OCI-LY3 (cell line): ENCODE results near the gene TEX264.

Source experiments
- H2AFZ ChIP-seq: fragments of 200-600, 300-600 bp; shearing (Covaris generic); 2 replicates; pipeline ENCODE4 v1.6.0; 2014; ENCODE audit warnings: antibody characterized with exemption, low read depth, low read length
- H3K27ac ChIP-seq: fragments of 200-600, 300-600 bp; sonication (generic); 2 replicates; pipeline ENCODE4 v1.5.1; 2014; ENCODE audit warnings: mild to moderate bottlenecking, low read length, moderate library complexity, mixed read lengths
- H3K27me3 ChIP-seq: fragments of 200-600, 300-600 bp; sonication (generic); 2 replicates; pipeline ENCODE4 v1.6.1; 2014; ENCODE audit warnings: low read depth, low read length, mixed read lengths
- H3K36me3 ChIP-seq: fragments of 200-600, 300-600 bp; sonication (generic); replicated peaks from 2 replicates; pipeline ENCODE3; 2014; ENCODE audit warnings: low read depth, low read length, mixed read lengths
- H3K4me1 ChIP-seq: fragments of 300-600, 200-600 bp; sonication (generic); 2 replicates; pipeline ENCODE4 v1.6.1; 2014; ENCODE audit warnings: low read length, mixed read lengths
- H3K4me2 ChIP-seq: fragments of 200-600, 300-600 bp; sonication (generic); 2 replicates; pipeline ENCODE4 v1.6.1; 2014; ENCODE audit warnings: low read length, mixed read lengths
- H3K4me3 ChIP-seq: fragments of 300-600, 200-600 bp; sonication (generic); 2 replicates; pipeline ENCODE4 v1.5.1; 2014; ENCODE audit warnings: antibody characterized with exemption, mild to moderate bottlenecking, low read length, moderate library complexity
- H3K79me2 ChIP-seq: fragments of 300-600, 200-600 bp; shearing (Covaris generic); 2 replicates; pipeline ENCODE4 v1.6.1; 2014; ENCODE audit warnings: mild to moderate bottlenecking, low read length, mixed read lengths
- H3K9ac ChIP-seq: fragments of 300-600, 200-600 bp; shearing (Covaris generic); 2 replicates; pipeline ENCODE4 v1.6.0; 2014; ENCODE audit warnings: mild to moderate bottlenecking, low read length, moderate library complexity
- H3K9me3 ChIP-seq: fragments of 200-600, 300-600 bp; shearing (Covaris generic); 2 replicates; pipeline ENCODE4 v1.6.1; 2014; ENCODE audit warnings: low read length, mixed read lengths; ENCODE audit not compliant: insufficient read depth
- H4K20me1 ChIP-seq: fragments of 200-600, 300-600 bp; sonication (generic); 2 replicates; pipeline ENCODE4 v1.6.1; 2016; ENCODE audit warnings: low read length, mixed read lengths; ENCODE audit not compliant: insufficient read depth
- CTCF ChIP-seq: fragments of 200-600, 300-600 bp; sonication (generic); IDR thresholded peaks from 2 replicates; pipeline ENCODE4 v1.5.1; 2014; ENCODE audit warnings: antibody characterized with exemption, low read length, low read depth
- EZH2phosphoT487 ChIP-seq: fragments of 200-600 bp; shearing (Covaris generic); IDR thresholded peaks from 2 replicates; pipeline ENCODE4 v1.6.1; 2018; ENCODE audit warnings: antibody characterized with exemption, mixed run types, low read depth

The TEX264 gene

GRCh38 chr3:51703761-51704510 is 32.9 kb downstream of the TEX264 start:
- TF ChIP-seq CTCF (no peak), EZH2phosphoT487 (no peak)
- Histone ChIP-seq H3K79me2 (no peaks in the 10 kb centered on the region), H2AFZ (no peak overlapping the region), H3K9me3 (no peaks in the 10 kb centered on the region), H3K4me3 (no peak overlapping the region), H4K20me1 (peaks cover 10% of the 10 kb centered on the region), H3K27ac (no peak overlapping the region), H3K27me3 (no peaks in the 10 kb centered on the region), H3K9ac (no peak overlapping the region), H3K4me1 (no peaks in the 10 kb centered on the region), H3K4me2 (no peak overlapping the region), H3K36me3 (peaks cover 14% of the 10 kb centered on the region)

DNA sequence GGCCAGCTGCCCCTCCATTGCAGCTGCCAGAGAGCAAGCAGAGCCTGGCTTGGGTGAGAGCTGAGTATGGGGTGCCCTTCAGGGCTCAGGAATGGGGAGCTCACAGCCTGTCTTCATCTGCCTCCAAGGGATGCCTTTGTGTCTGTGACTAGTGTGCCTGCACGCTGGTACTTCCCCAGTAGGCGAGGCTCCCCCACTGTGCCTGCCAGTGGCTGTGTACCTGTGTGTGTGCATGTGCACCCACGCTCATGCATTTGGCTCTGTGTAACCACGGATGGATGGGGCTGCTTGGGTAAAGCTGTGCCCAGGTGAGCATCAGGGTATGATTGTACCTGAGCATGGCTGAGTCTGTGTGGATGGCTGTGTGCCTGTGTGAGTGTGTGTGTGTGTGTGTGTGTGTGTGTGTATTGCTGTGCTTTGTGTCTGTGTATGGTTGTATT is 33.5 kb downstream of the TEX264 start:
- Histone ChIP-seq H2AFZ (no peak overlapping the region), H3K4me1 (no peaks in the 10 kb centered on the region), H3K27me3 (no peaks in the 10 kb centered on the region), H4K20me1 (peaks cover 13% of the 10 kb centered on the region), H3K4me2 (no peak overlapping the region), H3K36me3 (peaks cover 10% of the 10 kb centered on the region), H3K9ac (no peak overlapping the region), H3K79me2 (no peaks in the 10 kb centered on the region), H3K27ac (no peak overlapping the region), H3K4me3 (no peak overlapping the region), H3K9me3 (no peaks in the 10 kb centered on the region)
- no peak for TF ChIP-seq CTCF
- TF ChIP-seq EZH2phosphoT487, result no peak

- Histone ChIP-seq H3K9ac (no peak overlapping the region), H3K27ac (no peak overlapping the region), H2AFZ (no peak overlapping the region), H3K4me3 (no peak overlapping the region), H4K20me1 (peaks cover 13% of the 10 kb centered on the region), H3K4me1 (no peaks in the 10 kb centered on the region), H3K9me3 (no peaks in the 10 kb centered on the region), H3K36me3 (peaks cover 10% of the 10 kb centered on the region), H3K79me2 (no peaks in the 10 kb centered on the region), H3K4me2 (no peak overlapping the region), H3K27me3 (no peaks in the 10 kb centered on the region)
- TF ChIP-seq CTCF (no peak), EZH2phosphoT487 (no peak)
Measured at GRCh38 chr3:51705276-51706020, 34.4 kb downstream of the TEX264 start.

GRCh38 chr3:51706021-51706485 is 35.0 kb downstream of the TEX264 start:
- Histone ChIP-seq H3K27ac (no peak overlapping the region), H4K20me1 (peaks cover 13% of the 10 kb centered on the region), H3K36me3 (peaks cover 10% of the 10 kb centered on the region), H3K4me3 (no peak overlapping the region), H3K27me3 (no peaks in the 10 kb centered on the region), H3K79me2 (no peaks in the 10 kb centered on the region), H2AFZ (no peak overlapping the region), H3K4me2 (no peak overlapping the region), H3K9me3 (no peaks in the 10 kb centered on the region), H3K4me1 (no peaks in the 10 kb centered on the region), H3K9ac (no peak overlapping the region)
- TF ChIP-seq CTCF, result no peak
- TF ChIP-seq EZH2phosphoT487, result no peak
